ENCODE results near the gene CDK5RAP2. TPM values are rescaled to one million over a fixed set of nuclear protein-coding genes. Genes with fewer than 3 reads are reported as not detected.

CDK5RAP2 gene
- total RNA-seq, 4 donors from 2014 or later, result 57.4 to 86.3 (median 70.3) TPM

DNA sequence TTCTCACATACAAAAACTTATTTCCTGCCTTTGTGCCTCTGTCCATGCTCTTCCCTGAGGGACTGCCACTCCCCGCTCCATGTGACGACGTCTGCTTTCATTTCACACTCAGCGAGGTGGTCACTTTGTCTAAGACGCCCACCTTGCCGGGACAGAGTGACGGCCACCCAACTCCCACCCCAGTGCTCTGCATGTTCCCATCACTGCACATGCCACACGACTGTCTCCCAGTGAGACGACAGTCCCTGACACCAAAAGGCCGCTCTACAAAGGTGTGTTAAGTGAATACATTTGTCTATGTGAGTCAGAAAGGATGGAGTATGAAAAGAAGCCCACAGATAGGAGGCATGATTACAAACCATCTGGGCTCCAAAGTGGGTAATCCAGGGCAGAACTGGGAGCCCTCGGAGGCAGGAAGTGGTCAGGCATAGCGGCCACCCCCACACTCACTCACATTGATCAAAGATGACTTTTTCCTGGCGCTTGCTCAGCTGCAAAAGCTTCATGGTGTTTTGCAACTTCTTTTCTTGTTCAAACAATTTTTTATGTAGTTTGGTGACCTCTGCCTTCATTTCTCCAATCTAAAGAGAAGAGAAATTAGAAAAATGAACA lies 185.8 kb downstream of the CDK5RAP2 start:
- Histone ChIP-seq H3K36me3 (peaks cover 0 to 65% of the 10 kb centered on the region in 2 donors), H3K27me3 (no peaks in the 10 kb centered on the region), H3K4me1 (peaks cover 9 to 28% of the 10 kb centered on the region in 2 donors), H3K27ac (no peak overlapping the region), H3K9me3 (no peaks in the 10 kb centered on the region), H3K4me3 (no peak overlapping the region)
- ATAC-seq, result no peak
- in situ Hi-C loops (cut with MboI; ENCODE audit: low sequenced_read_pairs in 4 of 4), result no loop called here
- intact Hi-C loops (cut with DNase I; ENCODE audit: low total_unique reads), result no loop called here
- DNase-seq, result no peak
- no peak for TF ChIP-seq POLR2A (IDR thresholded peaks at IDR 0.05)
- TF ChIP-seq CTCF (IDR thresholded peaks at IDR 0.05 in 4 of 5, conservative IDR thresholded peaks at IDR 0.05 in 1 of 5), result no peak

- Histone ChIP-seq H3K9me3 (no peaks in the 10 kb centered on the region), H3K36me3 (peaks cover 0 to 58% of the 10 kb centered on the region in 2 donors), H3K27ac (peak overlapping the region in 1 of 4 donors; percentile 6), H3K4me1 (peaks cover 9 to 28% of the 10 kb centered on the region in 2 donors), H3K27me3 (no peaks in the 10 kb centered on the region), H3K4me3 (no peak overlapping the region)
- TF ChIP-seq CTCF (IDR thresholded peaks at IDR 0.05 in 4 of 5, conservative IDR thresholded peaks at IDR 0.05 in 1 of 5) (no peak), POLR2A (IDR thresholded peaks at IDR 0.05) (no peak)
- intact Hi-C loops (cut with DNase I; ENCODE audit: low total_unique reads), result no loop called here
- in situ Hi-C loops (cut with MboI; ENCODE audit: low sequenced_read_pairs in 4 of 4), result no loop called here
- no peak for DNase-seq
- no peak for ATAC-seq
Observed at GRCh38 chr9:120393386-120394057, 186.4 kb downstream of the CDK5RAP2 start.

DNA sequence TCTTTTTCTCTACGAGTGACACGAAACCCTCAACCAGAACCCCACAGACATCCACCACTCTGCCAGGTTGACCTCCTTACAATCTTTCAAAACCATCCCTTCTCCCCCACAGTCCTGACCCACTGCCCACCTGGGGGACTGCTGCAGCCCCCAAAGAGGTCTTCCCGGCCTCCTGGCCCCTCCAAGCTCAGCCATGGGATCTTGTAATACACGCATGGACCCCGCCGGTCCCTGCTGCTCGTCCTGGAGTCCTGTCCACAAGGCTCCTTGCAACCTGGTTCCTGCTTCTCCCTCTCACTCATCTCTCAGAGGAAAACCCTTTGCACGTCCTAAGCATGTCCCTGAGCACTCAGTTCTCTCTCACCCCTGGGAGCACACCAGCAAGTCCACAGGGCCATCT lies 187.3 kb downstream of the CDK5RAP2 start:
- ATAC-seq, result no peak
- no peaks in the 10 kb centered on the region for H3K9me3 ChIP-seq
- H3K27ac ChIP-seq, result no peak overlapping the region
- intact Hi-C loops (cut with DNase I; ENCODE audit: low total_unique reads) (no loop called here), in situ Hi-C loops (cut with MboI; ENCODE audit: low sequenced_read_pairs in 4 of 4) (no loop called here)
- TF ChIP-seq POLR2A (IDR thresholded peaks at IDR 0.05) (no peak), CTCF (IDR thresholded peaks at IDR 0.05 in 4 of 5, conservative IDR thresholded peaks at IDR 0.05 in 1 of 5) (no peak)
- no peak overlapping the region for H3K4me3 ChIP-seq
- H3K36me3 ChIP-seq, result peaks cover 0 to 50% of the 10 kb centered on the region in 2 donors
- no peaks in the 10 kb centered on the region for H3K27me3 ChIP-seq
- H3K4me1 ChIP-seq, result peaks cover 14 to 28% of the 10 kb centered on the region in 2 donors
- DNase-seq, result no peak

DNA sequence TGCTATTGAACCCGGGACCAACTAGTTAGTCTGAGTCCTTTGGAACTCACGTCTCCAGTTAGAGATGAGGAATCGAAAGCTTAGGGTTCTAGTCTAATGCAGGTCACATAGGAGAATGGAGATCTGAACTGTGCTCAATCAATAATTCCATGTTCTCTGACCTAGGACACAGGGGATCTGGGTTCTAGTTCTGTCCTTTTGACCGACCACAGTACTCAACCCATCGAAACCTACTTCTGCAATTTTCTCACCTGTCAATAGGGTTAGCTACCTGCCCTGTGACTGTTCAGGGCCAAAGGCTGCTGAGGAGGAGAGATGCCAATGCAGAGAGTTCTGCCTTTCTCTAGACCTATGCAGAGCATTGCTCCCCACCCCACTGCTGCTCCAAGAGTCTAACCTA lies 187.7 kb downstream of the CDK5RAP2 start:
- H3K36me3 ChIP-seq, result peaks cover 0 to 48% of the 10 kb centered on the region in 2 donors
- no peak for ATAC-seq
- H3K9me3 ChIP-seq, result no peaks in the 10 kb centered on the region
- H3K27me3 ChIP-seq, result no peaks in the 10 kb centered on the region
- in situ Hi-C loops (cut with MboI; ENCODE audit: low sequenced_read_pairs in 4 of 4) (no loop called here), intact Hi-C loops (cut with DNase I; ENCODE audit: low total_unique reads) (no loop called here)
- H3K4me1 ChIP-seq, result peaks cover 14 to 28% of the 10 kb centered on the region in 2 donors
- no peak for DNase-seq
- no peak overlapping the region for H3K4me3 ChIP-seq
- no peak overlapping the region for H3K27ac ChIP-seq
- TF ChIP-seq CTCF (IDR thresholded peaks at IDR 0.05 in 4 of 5, conservative IDR thresholded peaks at IDR 0.05 in 1 of 5) (no peak), POLR2A (IDR thresholded peaks at IDR 0.05) (no peak)
